ENCODE measurements around the gene VAV1. TPM values are rescaled to one million over a fixed set of nuclear protein-coding genes. Genes with fewer than 3 reads are reported as not detected.
A peak's percentile ranks its signal among the peaks of the same experiment; 100 is the strongest.

VAV1 gene
- total and polyA plus RNA-seq, 2 of the 8 experiments (the other 6 are each of a cell fraction or from before 2014, with no cell fraction given), result 0.21 to 0.22 TPM

GRCh38 chr19:6753178-6754031 lies 19.1 kb upstream of the VAV1 start (continued):
- no peak for TF ChIP-seq CHD7 (IDR thresholded peaks at IDR 0.05; ENCODE audit: insufficient replicate concordance, low read length)
- no peak for TF ChIP-seq RBBP5 (IDR thresholded peaks at IDR 0.05; ENCODE audit: borderline replicate concordance, low read depth, low read length)
- TF ChIP-seq TAF1 (IDR thresholded peaks at IDR 0.05; ENCODE audit: low read depth, low read length), result 0 out of 2 replicates have a peak, but pooled peaks have one; percentile 17
- TF ChIP-seq NANOG (IDR thresholded peaks at IDR 0.05; ENCODE audit: insufficient read depth, low read depth, low read length, poor library complexity, severe bottlenecking), result no peak
- TF ChIP-seq EP300 (IDR thresholded peaks at IDR 0.05; ENCODE audit: borderline replicate concordance in 1 of 2, low read depth in 2 of 2, low read length in 2 of 2), result 0 out of 3 replicates have a peak, but pooled peaks of 1 of the 2 experiments have one; percentile 3
- TF ChIP-seq CTCF (IDR thresholded peaks at IDR 0.05; ENCODE audit: control extremely low read depth in 1 of 3, insufficient read depth in 1 of 3, low read depth in 1 of 3, low read length in 3 of 3), result peak; percentile 43 to 62 (median 52)

Measured in H1 (cell line).